T-helper 2 cell treated with Interferon-gamma antibody and Interleukin-4, amounts not matched to agents 5 μg/mL and 100 μg/mL, for 36 hours (primary cell): ENCODE data around the gene TICAM2.

Source experiments
- DNase-seq: peaks from one replicate; pipeline ENCODE4 v3.0.0; 2021; ENCODE audit warnings: low spot score
- H3K27ac Mint-ChIP-seq: one replicate; pipeline ENCODE4 v1.8.0; 2021; ENCODE audit warnings: mild to moderate bottlenecking, mixed read lengths
- H3K27me3 Mint-ChIP-seq: one replicate; pipeline ENCODE4 v1.8.0; 2021; ENCODE audit warnings: low read depth, mixed read lengths
- H3K36me3 Mint-ChIP-seq: one replicate; pipeline ENCODE4 v1.8.0; 2021; ENCODE audit warnings: low read depth, mixed read lengths
- H3K4me1 Mint-ChIP-seq: one replicate; pipeline ENCODE4 v1.8.0; 2021; ENCODE audit warnings: low read depth, mixed read lengths
- H3K4me3 Mint-ChIP-seq: one replicate; pipeline ENCODE4 v1.8.0; 2022; ENCODE audit warnings: mild to moderate bottlenecking, moderate library complexity, mixed read lengths
- H3K9me3 Mint-ChIP-seq: one replicate; pipeline ENCODE4 v1.8.0; 2021; ENCODE audit warnings: mixed read lengths

The TICAM2 gene

DNA sequence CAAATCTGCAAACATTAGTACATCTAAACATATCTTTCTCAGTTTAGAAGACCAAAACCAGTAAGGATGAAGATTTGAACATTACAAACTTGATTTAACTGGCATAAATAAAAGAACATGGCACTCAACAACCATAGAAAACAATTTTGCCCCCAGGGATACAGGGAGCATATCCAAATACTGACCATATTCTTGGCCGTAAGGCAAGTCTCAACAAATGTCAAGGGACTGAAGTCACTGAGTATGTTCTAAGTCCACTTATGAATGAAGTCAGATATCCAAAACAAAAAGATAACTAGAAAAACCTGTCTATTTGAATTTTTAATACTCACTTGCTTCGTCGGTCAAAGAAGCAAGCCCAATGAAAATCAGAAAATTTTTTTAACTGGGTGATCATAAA, 71.9 kb downstream of the TICAM2 start:
- no peak for DNase-seq
- H3K36me3 Mint-ChIP-seq, result peaks cover 35% of the 10 kb centered on the region
- no peaks in the 10 kb centered on the region for H3K27me3 Mint-ChIP-seq
- peaks cover 24% of the 10 kb centered on the region for H3K4me1 Mint-ChIP-seq
- H3K4me3 Mint-ChIP-seq, result no peak overlapping the region
- H3K27ac Mint-ChIP-seq, result no peak overlapping the region
- H3K9me3 Mint-ChIP-seq, result no peaks in the 10 kb centered on the region
